HL-60/S4 treated with phorbol 12-myristate 13-acetate at 8.2 ng/mL for 4 days and 3 days (cell line): ENCODE data around the gene ANTXRL.

Experiments used
- in situ Hi-C: fragments of 300-500 bp; cut with MboI; formaldehyde crosslinking; loops from 2 replicates; pipeline ENCODE4 v1.15.0; 2022; ENCODE audit warnings: low sequenced_read_pairs

ANTXRL gene

DNA sequence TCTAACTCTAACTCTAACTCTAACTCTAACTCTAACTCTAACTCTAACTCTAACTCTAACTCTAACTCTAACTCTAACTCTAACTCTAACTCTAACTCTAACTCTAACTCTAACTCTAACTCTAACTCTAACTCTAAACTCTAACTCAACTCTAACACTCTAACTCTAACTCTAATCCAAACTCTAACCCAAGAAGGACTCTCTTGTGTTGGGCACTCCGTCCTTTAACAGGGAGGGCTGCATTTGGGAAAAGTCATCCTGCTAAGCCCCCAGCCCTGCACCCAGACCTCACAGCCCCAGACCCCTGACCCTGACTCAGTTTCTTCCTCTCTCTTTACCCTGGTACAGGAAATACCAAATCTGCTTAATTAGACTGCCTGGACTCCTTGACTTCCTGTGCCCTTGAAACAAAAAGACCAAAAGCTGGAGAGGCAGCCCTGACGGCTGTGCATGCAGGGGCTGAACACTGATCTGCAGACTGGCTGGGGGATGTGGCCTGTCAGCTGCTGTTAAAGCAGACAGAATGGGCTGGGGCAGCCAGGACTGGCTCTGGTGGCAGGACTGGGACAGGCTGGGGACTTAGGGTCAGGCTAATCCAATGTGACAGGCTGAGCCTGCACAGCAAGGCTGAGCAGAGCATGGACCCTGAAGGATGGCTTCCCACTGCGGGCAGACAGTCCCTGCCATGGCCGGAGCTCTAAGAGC lies 14.8 kb upstream of the ANTXRL start:
- in situ Hi-C loops = loop anchor here (25.0 kb wide), 1 partner anchor 1035 kb away; no protein-coding TSS in a partner anchor

DNA sequence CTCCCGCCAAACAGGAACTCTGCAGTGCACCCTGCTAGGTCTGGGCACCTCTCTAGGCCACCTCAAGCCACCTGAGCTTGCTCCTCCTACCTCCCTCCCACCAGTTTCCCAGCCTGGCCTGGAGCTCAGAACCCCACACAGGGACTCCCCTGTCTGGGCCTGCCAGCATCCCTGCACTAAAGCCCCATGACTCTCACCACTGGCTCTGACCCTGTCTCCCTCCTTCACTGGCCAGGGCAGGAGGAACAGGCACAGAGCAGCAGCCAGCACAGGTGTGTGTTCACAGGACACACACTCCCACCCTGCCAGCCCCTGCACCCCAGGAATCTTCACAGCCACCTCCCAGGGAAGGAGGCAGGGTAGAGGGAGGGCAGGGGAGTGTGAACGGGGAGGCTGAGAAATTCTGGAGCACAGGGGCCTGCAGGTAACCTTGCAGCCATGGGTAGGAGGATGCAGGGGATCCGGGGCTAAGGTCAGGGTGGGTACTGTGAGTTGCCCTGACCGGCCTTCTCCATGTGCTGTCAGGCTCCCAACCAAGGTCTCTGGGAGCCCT lies 13.9 kb upstream of the ANTXRL start:
- in situ Hi-C loops = loop anchor here (25.0 kb wide), 1 partner anchor 1036 kb away; no protein-coding TSS in a partner anchor

DNA sequence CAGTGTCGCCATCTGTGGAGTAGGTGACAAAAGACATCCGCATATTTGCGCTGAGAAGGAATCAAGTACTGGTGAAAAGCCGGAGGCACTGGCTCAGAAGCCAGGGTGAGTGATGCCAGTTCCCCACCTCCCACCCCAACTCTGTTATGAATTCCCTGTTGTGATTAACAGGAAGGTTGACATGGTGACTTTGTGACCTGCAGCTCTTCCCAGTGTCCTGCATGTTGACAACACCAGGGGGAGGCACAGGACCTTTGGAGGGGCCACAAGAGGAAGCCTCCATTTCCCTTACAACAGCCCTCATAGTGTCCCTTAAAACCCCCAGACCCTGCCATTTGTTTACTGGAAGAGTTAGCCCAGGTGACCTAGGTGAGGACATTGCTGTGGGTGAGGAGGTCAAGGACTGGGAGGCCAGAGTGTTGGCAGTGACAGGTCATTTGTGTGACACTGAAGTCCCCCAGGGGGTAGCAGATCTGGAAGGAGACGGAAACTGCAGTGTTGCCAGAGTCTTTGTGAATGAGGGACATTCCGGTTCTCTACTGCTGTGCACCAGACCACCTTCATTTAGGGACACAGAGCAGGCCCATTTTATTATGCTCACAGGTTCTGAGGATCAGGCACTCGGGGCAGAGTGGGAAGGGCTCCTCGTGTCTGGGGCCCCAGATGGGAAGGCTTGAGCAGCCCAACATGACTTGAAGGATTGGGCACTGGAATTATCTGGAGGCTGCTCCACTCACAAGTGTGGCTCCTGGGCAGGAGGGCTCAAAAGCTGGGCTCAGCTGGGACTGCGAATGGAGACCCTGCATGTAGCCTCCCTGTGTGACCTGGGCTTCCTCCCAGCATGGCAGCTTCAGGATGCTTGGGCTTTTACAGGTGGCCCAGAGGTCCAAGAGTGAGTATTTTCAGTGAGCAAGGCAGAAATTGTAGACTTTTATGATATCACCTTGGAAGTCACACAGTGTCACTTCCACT lies 13.0 kb upstream of the ANTXRL start:
- in situ Hi-C loops = loop anchor here (25.0 kb wide), 1 partner anchor 1036 kb away; no protein-coding TSS in a partner anchor

DNA sequence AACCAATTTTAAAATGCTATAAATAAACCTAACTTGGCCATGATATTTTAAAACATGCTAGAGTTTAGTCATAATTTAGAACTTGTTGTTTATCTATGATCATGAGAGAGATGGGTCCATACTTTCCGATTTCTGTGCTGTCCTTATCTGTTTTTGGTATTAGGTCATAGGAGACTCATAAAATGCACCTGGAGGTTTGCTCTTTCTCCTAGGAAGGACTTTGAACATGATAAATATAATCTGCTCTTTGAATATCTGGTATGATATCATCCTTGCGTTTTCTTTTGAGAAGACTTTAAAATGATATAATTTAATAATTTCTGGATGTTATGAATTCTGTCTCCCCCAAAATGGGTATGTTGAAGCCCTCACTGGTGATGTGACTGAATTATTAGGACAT lies 9.0 kb upstream of the ANTXRL start:
- in situ Hi-C loops = no loop called here

DNA sequence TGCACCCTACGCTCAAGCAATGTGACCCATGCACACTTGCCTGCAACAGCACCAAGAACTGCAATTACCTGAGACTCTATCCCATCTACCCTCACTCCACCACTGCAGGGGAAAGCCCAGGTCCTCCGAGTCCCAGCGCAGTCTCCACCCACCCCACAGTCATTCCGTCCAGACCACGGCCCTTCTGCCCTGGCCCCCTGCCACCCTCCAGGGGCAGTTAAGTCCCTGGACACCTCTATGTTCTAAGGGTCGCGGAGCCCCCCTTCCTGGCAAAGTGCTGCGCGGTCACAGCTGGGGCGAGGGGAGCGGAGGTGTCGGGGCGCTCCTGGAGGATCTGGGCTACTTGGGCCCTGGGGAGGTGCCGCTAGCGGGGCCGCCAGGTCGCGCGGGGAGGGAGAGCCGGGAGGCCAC lies 4.4 kb upstream of the ANTXRL start:
- in situ Hi-C loops = loop anchor here (5.0 to 10.0 kb wide), 2 partner anchors 178 to 1100 kb away; partner anchors contain the start of gene ZNF488

DNA sequence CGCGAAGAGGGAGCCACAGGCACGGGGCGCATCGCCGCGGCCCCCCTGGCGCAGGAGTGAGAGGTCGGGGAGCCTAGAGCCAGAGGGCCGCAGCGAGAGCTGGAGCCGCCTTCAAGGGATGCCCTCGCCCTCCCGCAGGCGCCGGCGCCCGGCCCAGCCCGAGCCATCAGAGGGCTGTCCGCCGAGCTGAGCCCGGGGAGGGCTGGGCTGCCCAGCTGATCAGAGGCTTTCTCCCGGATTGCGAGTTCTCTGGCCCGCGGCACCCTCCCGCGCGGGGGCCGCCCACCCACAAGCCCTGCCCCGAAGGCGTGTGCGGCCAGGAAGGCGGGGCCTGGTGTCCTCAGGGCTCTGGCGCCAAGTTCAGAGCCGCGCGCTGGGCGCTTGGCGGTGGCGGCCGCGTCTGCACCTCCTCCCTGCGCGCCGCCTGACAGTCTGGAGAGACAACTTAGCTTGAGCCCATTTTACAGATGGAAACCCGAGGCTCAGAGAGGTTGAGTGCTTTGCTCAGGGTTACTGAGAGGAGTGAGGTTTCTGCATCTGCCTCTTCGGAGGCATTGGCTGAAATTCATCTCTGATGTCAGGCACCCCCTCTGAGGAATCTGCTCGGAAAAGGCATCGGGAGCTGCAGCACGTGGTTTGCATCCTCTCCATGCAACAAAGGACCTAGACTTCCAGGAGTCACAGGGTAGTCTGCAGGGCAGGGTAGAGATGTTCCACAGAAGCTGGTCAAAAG lies 3.8 kb upstream of the ANTXRL start:
- in situ Hi-C loops = loop anchor here (5.0 to 10.0 kb wide), 2 partner anchors 178 to 1099 kb away; partner anchors contain the start of gene ZNF488

DNA sequence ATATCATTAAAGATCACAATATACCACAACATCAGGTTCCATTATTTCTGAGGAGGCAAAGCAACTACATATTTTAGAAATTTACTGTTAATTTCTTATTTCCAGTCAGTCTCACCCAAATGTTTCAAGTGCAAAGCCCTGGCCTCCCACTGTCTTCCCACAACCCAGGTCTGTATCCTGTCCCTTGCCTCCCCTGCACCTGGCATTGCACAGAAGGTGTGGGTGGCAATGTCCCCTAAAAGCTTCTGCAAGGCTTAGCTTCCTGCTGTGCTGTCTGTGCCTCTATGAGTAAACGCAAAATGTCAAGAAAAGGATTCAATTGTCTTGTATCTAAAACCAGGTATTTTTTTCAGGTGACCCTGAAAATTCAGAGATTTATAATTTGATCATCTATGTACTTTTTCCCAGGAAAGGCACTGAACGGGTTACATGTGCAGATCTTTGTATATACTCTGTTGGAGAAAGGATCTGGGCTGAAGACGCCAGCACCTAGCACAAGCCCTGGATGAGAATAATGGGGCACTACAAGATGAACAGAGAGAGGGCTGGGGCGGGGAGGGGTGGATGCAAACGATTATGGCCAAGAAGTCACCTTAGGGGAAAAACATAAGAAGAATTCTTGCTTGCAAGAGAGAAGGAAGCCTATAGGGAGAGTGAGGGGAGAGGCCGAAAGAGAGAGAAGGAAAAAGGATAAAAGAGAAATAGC lies 3.1 kb upstream of the ANTXRL start:
- in situ Hi-C loops = loop anchor here (5.0 to 10.0 kb wide), 2 partner anchors 179 to 1099 kb away; partner anchors contain the start of gene ZNF488

DNA sequence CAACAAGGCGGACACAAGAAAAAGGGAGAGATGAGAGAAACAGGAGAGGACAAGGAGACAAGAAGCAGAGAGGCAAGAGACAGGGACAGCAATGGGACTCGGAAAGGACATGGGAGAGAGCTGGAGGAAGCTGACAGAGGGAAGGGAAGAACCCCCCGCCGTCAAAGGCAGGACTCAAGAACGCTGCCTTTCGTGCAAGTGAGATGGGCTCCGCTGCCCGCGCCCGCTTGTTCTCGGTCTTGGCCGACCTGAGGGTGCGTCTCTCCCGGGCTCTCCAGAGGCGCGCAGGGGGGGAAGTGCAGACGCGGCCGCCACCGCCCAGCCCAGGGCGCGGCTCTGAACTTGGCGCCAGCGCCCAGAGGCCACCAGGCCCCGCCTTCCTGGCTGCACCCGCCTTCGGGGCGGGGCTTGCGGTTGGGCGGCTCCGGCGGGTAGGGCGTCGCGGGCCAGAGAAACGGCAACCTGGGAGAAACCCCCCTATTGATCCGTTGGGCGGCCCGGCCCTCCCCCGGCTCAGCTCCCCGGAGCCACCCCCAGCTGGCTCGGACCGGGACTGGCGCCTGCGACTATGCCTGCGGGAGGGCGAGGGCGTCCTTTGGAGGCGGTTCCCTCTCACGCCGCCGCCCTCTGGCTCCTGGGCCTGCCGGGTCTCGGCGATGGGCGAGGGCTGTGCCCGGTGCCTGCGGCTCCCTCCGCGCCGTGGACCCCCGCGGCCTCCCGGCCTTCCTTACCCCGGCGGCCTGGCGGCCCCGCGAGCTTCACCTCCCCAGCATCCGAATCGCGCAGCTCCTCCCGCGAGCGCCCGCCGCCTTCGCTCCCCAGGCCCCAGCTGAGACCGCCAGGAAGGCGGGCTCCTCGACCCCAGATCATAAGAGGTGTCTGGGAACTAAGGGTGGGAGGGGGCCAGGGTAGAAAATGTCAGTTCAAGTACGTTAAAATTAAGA lies 2.2 kb upstream of the ANTXRL start:
- in situ Hi-C loops = loop anchor here (5.0 to 10.0 kb wide), 2 partner anchors 180 to 1098 kb away; partner anchors contain the start of gene ZNF488

DNA sequence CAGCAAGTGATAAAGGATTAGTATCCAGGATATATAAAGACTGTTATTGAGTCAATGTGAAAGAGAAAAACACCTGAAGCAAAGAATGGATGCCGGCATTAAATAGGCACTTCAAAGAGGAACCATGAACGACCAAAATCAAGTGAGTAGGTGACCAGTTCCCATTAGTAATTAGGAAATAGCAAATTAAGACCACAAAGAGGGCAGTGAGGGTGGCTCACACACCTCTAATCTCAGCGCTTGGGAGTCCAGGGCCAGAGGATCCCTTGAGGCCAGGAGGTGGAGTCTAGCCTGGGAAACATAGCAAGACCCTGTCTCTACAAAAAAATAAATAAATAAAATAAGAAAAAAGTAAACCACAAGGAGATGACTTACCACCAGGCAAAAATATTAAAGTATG lies 1.5 kb upstream of the ANTXRL start:
- in situ Hi-C loops = loop anchor here (10.0 kb wide), 1 partner anchor 180 kb away; no protein-coding TSS in a partner anchor

DNA sequence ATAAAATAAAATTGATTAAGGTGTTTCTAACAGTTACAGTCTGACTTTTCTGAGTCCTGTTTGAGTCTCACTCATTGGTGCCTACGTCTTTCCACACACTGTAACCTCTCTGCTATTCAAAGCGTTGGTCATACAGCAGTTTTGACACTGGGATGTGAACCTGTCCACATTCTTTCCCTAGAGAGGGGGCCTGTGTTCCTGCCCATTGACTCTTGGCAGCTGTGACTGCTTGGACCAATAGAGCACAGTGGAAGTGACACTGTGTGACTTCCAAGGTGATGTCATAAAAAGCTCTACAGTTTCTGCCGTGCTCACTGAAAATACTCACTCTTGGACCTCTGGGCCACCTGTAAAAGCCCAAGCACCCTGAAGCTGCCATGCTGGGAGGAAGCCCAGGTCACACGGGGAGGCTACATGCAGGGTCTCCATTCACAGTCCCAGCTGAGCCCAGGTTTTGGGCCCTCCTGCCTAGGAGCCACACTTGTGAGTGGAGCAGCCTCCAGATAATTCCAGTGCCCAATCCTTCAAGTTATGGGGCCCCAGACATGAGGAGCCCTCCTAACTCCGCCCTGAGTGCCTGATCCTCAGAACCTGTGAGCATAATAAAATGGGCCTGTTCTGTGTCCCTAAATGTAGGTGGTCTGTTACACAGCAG lies 704 bp upstream of the ANTXRL start:
- in situ Hi-C loops = loop anchor here (10.0 kb wide), 1 partner anchor 181 kb away; no protein-coding TSS in a partner anchor

DNA sequence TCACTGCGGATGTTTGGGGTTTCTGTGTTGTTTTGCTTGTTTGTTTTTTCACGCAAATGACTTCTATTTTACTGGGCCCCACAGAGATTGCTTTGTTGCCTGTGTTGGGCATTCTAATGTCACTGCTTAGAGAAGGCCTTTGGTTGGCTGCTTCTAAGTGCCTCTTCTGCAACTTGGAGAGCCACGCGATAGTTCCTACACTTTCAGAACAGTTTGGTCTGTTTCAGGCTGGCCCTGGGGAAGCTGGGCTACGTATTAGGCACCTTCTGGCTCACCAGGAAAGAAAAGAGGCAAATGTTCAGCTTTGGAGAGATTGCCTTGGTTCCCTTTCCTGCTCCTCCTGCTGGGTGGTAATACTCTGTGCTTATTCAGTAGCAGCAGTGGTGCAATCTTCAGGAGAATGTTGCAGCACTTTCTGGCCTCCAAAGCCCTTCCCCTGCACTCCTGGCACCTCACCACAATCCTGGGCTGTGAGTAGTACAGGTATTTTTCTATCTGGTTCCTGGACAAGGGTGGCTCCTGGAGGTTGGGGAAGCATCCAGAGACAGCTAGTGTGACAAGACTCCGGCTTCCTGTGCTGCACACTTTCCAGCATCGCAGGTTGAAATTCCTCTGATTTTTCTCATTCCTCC lies 1.2 kb downstream of the ANTXRL start:
- in situ Hi-C loops = loop anchor here (10.0 kb wide), 1 partner anchor 183 kb away; no protein-coding TSS in a partner anchor

DNA sequence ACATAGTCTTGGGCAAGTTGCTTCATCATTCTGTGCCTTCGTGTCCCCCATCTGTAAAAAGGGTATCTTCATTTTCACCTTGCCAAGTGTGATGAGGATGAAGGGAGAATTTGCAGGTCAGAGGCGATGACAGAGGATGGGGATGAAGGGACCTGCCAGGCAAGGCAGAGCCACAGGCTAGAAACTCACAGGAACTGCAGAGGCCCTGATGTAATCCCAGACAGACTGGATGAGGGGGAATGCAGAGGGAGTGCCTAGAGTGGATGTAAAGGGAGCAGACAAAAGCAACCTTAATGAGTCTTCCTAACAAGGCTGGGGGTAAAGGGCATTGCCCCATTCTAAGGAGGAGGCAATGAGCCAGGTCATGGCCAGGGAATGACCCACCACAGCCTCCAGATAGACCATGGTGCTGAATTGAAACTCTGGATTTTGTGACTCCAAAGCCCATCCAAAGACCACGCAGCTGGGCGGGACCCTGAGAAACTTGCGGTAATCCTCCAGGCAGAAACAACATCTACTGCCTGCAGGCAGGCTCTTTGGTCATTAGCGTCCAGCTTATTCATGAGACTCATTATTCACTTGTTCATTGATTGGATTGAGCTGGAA lies 1.9 kb downstream of the ANTXRL start:
- in situ Hi-C loops = loop anchor here (10.0 kb wide), 1 partner anchor 184 kb away; no protein-coding TSS in a partner anchor

DNA sequence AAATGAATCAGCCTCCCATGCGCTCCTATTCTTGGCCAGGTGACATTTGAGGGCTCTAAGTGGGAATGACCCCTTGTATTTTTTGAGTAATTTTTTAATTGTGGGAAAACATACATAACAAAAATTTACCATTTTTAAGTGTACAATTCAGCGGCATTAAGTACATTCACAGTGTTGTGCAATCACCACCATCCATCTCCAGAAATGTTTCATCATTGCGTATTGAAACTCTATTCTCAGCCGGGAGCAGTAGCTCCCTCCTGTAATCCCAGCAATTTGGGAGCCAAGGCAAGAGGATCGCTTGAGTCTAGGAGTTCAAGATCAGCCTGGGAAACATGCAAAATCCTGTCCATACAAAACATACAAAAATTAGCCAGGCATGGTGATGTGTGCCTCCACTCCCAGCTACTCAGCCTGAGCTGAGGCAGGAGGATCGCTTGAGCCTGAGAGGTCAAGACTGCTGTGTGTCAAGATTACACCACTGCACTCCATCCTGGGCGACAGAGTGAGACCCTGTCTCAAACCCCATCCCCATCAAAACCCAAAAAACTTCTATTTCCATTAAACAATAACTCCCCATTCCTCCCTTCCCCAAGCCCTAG lies 2.5 kb downstream of the ANTXRL start:
- in situ Hi-C loops = loop anchor here (10.0 kb wide), 1 partner anchor 185 kb away; no protein-coding TSS in a partner anchor

DNA sequence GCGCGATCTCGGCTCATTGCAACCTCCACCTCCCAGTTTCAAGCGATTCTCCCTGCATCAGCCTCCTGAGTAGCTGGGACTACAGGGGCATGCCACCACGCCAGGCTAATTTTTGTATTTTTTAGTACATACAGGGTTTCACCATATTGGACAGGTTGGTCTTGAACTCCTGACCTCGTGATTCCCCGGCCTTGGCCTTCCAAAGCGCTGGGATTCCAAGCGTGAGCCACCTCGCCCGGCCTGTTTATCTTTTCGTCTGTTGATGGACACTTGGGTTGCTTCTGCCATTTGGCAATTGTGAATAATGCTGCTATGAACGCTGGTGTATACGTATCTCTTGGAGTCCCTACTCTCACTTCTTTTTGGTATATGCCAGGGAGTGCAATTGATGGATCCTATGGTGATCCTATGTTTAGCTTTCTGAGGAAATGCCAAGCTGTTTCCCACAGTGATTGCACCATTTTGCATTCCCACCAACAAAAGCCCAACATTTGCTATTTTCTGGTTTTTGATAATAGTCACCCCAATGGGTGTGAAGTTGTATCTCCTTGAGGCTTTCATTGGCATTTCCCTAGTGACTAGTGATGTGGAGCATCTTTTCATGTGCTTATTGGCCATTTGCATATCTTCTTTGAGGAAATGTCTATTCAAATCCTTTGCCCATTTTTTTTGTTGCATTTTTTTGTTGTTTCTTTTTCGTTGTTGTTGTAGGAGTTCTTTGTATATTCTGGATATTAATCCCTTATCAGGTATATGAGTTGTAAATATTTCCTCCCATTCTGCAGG lies 3.5 kb downstream of the ANTXRL start:
- in situ Hi-C loops = no loop called here

DNA sequence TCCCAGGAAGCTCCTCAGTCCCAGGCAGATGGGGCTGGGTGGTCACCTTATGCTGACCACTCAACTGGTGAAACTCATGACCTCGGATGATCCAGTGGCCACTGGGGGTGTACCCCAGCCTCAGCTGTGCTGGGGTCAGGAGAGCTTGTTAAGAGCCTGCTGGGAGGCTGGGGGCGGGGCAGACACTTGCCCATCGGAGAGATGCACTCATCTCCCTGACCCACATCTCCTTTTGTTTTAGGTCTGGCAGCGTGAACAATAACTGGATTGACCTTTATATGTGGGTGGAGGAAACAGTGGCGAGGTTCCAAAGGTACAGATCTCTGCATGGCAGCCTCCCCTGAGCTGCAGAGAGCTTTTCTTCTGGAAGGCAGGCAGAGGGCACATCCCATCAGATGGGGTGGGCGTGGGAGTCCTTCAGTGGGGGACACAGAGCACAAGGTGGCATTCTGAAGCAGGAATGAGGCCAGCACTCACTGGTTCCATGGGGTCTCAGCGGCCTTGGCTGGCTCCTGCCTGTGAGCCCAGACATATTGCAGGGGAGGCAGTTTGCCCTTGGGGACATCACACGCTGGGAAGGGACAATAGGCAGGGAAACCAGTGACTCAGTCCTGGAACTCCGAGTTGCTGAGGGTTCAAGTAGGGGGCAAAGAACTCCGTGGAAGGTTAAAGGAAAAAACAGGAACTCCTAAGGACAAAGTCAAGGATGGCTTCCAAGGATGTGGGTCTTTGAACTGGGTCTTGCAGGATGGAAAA lies 5.2 kb downstream of the ANTXRL start:
- in situ Hi-C loops = no loop called here
